GM21717 (cell line): ENCODE results near the gene ALPK1.
"Not testable (repeated sequence)": the region's sequence is repeated elsewhere in the genome, so short reads cannot be mapped to it uniquely, and the experiment has no call there.

ENCODE experiments used
- ATAC-seq: cut with Tn5 transposase; IDR thresholded peaks from one replicate; pipeline ENCODE4 v1.9.1; 2021; ENCODE audit warnings: mild to moderate bottlenecking, moderate library complexity; ENCODE audit not compliant: unreplicated experiment

The ALPK1 gene

DNA sequence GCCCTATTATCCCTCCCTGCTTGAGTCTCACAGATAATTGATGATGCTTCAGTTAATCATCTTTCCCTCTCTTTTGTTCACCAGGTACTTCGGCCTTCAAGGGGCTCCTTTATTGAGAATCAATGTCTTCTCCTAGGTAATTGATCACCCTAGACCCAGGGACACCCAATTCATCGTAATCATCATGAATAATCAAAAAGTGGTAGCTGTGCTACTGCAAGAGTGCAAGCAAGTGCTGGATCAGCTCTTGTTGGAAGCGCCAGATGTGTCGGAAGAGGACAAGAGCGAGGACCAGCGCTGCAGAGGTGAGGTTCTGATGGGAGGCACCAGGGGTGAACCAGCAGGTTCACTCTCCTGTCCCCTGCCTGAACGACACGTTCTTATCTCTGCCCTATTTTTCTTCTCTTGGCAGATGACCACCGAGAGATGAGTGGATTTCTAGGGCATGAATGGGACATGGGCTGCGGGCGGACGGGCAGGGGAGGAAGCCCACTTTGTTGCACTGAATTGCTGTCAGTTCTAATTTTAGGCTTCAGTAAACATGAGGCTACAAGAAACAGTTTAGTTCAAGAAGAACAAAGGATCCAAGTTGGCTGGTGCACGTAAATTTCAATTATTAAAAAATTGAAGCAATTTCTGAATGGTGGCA lies 80.5 kb downstream of the ALPK1 start:
- no peak for ATAC-seq

DNA sequence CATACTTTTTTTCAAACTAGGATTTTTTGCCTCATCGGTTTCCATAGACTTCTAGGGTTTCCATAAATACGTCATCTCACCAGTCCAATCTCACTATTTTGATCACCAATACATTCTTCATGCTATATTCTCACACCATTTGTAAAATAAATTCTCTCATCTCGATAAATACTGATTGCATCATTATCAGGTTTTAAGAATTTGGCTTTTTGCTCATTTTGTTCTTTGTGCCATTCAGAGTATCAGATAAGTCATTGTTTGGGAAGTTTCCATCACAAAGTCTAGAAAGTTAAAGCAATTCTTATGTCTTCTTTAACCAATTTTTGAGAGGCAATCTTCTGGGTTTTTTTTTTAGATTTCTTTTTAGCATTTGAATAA lies 81.1 kb downstream of the ALPK1 start:
- no peak for ATAC-seq

DNA sequence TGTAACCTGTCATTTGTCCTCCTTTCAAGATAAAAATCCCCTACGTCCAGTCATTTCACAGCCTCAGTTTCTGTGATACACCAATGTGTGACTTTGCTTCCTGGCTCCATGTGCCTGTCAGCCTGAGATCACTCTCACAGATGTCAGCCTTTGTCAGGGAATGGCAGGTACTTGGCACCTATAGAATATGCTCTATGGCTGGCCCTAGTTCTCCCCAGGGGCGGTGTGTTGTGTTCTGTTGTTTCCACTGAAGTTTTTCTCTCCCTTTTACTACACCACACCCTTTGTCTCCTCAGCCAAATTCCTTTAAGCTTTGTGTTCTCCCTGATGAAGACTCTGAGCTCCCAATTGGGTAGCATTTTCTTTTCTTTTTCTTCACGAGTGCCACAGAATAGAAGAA lies 81.7 kb downstream of the ALPK1 start:
- ATAC-seq = no peak

DNA sequence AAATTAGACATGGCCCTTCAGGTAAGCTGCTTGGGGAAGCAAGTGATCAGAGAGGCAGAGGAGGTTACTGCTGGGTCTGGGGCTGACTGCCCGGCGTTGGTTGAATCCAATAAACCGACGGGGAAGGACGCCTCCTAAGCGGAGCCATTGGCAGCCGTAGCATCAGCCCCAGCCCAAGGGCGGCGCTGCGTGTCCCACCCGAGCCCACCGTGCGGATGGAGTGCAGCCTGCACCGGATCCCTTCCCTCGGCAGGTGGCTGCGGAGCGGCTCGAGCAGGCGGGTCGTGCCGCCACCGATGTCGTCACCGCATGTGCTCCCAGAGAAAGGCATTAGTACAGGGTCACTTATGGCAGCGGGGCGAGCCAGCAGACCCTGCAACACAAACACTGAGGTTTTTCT lies 82.1 kb downstream of the ALPK1 start:
- no peak for ATAC-seq

DNA sequence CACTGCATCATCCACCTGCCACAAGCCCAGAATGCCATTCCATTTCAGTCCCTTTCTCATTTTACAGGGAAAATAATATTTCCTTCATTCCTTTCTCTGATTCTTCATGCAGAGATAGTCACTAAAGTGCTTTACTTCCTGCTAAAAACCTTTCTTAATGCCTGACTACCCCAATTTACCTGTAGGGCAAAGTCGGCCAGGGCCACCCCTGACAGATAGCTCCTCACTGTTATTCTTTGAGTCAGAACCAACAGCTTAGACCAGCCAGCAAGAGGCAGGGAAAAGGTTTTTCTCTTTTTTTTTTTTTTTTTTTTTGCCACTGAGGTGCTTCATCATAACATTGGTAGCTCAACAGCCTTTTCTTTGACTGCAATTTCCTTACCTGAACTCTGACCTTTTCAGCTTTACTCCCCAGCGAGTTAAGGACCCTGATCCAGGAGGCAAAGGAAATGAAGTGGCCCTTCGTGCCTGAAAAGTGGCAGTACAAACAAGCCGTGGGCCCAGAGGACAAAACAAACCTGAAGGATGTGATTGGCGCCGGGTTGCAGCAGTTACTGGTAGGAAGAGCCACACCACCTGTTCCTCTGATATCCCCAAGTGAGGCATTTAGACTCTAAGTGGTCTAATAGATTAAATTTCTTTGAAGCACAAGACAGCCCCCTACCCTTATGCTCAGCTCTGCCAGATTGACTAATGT lies 85.0 kb downstream of the ALPK1 start:
- no peak for ATAC-seq

DNA sequence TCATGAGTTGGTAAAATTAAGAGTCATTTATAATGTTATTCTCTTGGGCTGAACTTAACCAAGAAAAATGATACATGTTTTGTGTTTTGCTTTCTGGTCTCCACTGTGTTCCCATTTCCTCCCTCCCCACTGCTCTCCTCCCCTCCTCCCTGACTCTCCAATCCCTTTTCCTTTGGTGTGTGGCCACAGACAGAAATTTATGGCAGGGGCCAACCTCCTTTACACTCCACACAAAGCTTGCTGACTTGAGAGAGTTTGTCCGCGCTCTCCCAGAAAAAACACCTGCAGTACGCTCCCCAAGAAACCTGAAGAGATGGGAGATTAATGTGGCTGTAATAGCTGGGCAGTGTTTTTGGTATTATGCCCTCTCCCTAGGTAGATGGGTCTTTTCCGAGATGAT lies 88.9 kb downstream of the ALPK1 start:
- no peak for ATAC-seq

DNA sequence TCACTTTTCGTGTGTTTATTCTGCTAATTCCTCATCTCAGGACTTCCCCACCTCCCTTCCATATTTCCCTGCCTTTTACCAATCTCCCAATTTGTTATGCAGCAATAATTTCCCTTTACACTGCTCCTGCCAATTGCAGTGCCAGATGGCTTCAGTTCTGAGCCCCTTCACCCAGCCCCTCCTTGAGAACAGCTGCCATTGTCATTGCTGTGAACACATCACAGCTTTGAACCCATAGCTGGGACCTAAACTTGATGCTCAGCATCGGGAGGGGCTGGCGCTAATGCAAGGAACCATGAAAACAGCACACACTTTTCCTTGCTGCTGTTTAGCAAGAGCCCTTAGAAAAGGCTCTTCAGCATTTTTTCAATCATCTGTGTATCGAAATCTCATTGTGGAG lies 104.9 kb downstream of the ALPK1 start:
- no peak for ATAC-seq

DNA sequence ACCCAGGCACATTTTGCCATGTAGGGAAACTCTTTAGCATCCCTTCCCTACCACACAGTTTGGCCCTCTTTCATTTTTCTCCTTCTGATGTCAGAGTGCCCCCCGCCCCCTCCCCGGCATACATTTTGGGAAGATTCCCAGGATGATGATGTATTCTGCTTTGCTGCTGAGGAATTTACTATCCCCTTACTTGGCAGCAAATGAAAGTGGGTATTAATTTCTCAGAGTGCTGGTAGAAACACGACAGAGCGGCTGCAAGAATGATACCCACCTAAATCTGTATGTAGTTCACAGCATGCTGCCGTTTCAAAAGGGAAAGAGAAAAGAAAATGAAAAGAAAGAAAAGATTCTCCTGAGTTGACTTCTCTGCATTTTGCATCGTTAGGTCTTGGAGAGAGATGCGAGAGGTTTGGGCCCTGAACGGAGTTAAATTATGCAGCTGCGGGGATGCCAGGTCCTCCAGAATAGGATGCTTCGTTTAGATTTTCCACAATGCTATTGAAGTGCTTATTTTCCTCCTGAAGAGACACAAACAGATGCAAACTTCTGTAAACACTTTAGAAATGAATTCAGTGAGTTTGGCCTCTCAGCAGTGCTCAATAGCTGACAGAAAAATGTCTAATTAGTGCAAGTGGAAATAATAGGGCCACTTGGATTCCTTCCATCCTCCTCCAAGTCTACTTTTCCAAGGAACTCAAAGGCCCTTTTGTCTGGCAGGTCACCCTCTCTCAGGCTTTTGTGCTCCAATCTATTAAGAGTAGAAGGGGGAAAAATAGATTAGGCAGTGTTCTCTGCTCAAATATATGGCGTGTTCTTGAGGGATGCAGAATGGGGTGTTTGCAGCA lies 106.2 kb downstream of the ALPK1 start:
- ATAC-seq = no peak

DNA sequence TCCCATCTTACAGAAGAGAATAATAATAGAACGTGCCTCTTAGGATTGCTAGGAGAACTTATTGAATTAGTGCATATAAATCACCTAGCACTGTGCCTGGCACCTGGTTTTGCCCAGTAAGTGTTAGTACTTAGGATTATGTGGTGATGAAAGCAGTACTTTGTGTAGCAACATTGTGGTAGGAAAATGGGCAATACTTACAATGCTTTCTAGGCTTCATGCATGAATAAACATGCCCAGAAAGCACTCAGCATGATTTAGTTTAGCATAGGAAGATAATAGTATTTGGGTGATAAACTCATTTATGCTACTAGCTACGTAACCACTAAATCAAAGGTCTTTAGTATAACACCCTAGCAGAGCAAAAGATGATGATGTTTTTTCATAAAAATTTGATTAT lies 113.2 kb downstream of the ALPK1 start:
- ATAC-seq = no peak

DNA sequence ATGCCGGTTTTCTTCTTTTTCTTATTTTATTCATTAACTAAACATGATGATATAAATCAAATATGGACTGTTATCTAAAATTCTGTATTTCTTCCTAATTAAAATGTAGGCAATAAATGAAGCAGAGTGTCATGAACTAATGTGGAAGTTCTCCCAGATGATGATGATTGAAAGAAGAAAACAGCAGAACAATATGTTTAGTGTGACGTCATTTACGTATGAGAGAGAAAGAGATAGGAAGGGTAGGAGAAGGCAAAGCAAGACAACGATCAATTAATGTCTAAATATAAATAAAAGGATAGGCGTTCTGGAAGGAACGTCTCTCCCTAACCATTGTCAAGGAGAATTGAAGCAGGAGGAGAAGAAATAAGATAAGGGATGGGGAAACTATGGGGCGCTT lies 113.6 kb downstream of the ALPK1 start:
- no peak for ATAC-seq

DNA sequence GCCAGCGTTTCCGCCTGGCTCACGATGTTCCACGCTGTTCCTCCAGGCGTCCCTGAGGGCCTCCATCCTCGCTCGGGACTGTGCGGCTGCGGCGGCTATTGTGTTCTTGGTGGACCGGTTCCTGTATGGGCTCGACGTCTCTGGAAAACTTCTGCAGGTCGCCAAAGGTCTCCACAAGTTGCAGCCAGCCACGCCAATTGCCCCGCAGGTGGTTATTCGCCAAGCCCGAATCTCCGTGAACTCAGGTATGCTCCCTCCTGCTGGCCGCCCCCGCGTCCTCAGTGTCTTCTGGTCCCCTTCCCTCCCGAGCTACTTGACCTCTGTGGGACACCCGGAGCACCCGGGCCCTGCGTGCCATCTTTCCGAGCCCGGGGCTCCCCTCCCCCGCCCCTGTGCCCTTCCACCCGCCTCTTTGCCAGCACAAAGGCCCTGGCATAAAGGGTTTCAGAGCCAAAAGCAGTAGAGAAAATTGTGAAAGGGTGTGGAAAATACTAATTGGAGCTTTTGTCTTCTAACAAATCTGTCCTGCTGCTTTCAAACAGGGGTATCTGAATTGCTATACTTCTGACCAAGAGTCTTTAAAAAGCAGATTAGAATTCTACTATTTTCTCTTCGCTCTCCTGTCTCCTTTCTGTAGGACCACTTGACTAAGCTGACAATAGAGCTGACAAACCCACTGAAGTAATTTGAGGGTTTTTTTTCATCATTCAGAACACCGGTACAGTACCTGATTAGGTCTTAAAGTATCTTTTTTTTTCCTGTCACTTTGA lies 114.8 kb downstream of the ALPK1 start:
- ATAC-seq = no peak

DNA sequence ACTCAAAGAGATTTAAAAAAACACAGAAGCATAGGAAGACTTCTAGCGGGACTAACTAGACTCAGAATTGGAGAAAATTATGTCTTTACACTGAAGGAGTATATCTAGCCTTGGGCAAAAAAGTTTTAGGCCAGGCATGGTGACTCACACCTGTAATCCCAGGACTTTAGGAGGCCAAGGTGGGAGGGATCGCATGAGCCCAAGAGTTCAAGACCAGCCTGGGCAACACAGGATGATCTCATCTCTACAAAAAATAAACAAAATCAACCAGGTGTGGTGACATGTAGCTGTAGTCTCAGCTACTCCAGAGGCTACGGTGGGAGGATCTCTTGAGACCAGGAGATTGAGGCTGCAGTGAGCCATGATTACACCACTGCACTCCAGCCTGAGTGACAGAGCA lies 119.3 kb downstream of the ALPK1 start:
- no peak for ATAC-seq

DNA sequence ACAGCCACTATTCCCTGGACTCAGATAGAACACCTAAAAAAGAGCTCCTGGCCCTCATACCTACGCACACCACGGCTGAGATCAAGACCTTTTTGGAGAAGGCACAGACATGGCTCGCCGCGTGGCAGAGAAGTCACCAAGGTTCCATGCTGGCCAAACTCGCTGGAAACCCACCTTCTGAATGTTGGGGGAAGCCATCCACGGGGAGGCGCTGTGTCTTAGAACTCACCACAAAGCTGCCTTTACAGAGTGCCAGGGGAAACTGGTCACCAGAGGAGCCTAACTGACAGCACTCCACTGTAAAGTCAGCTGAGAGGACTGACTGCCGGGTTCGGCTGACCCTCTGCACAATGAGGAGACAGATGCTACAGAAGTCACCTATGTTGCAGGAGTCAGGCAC lies 120.9 kb downstream of the ALPK1 start:
- ATAC-seq = no peak

DNA sequence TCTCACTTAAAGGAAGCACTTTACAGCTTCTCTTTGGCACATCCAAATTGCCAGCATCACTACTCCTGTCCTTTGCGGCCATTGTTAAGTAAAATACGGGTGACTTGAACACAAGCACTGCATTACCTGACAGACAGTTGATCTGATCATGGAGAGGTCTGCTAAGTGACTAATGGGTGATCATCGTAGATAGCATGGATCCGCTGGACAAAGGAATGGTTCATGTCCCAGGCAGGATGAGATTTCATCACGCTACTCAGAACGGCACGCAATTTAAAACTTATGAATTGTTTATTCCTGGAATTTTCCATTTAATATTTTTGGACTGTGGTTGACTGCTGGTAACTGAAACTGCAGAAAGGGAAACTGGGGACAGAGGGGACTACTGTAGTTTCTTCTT lies 124.7 kb downstream of the ALPK1 start:
- no peak for ATAC-seq

DNA sequence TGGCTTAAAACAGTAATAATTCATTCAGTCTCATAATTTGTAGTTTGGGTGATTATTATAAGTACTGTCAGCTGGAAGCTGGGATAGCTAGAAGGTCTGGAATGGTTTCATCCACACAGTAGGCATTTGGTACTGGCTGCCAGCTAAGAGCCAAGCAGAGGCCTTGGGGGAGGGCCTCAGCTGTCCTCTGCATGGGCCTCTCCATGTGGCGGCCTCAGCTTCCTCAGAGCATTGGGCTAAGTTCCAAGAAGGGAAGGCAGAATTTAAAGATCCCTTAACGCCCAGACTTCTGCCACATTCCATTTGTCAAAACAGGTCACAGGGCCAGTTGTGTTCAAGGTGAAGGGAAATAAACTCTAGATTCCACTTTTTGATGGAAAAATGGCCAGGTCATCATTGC lies 125.5 kb downstream of the ALPK1 start:
- no peak for ATAC-seq

DNA sequence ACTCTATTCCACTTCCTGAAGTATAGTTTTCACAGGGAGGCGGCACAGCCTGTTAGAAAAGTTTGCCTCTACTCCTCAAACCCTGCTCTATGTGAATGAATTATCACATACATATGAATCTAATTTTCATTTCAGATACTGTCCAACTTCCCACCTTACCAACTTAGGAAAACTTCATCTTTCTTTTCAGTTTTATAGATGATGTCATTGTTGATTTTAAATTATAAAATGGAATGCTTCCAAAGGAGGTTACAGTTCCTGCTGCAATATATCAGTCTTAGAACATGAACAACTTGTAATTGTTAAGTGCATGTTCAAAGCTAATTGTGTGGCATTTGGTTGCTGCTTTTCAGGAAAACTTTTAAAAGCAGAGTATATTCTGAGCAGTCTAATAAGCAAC lies 126.4 kb downstream of the ALPK1 start:
- no peak for ATAC-seq

DNA sequence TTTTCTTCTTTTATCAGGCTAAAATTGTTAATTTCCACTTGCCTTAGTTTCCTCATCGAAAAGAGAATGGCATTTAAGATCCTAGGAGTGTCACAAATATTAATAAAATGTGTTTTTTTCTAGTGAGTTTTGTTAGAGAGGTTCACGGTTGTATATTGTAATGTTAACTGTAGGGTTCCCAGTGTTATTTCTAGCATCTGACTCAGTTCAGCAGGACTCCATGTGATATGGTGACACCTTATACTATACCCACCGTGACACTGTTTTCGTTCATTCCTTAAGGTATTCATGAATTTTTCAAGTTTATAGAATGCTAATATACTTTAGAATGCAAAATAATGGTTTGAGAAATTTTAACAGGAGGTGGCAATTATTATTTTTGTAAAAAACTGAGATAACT lies 128.7 kb downstream of the ALPK1 start:
- ATAC-seq = no peak

DNA sequence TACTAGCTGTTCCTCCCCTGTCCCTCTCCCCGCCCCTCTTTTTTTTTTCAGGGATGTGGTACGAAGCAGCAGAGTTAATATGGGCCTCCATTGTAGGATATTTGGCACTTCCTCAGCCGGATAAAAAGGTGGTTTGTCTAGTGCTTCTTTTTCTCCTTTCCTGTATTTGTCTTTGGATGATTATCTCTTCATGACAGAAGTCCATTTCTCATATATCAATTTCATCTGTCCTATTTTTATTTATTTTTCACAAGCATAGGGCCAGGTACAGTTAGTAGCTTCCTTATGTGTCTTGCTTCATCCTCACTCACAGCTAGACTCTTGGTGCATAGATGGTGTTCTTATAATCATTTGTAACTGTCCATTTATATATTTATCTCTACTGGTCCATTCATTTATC lies 129.2 kb downstream of the ALPK1 start:
- no peak for ATAC-seq

DNA sequence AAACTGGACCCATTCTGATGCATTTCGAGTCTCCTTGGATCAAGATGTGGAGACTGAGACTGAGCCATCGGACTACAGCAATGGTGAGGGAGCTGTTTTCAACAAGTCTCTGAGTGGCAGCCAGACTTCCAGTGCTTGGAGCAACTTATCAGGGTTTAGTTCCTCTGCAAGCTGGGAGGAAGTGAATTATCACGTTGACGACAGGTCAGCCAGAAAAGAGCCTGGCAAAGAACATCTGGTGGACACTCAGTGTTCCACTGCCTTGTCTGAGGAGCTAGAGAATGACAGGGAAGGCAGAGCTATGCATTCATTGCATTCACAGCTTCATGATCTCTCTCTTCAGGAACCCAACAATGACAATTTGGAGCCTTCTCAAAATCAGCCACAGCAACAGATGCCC lies 134.0 kb downstream of the ALPK1 start:
- no peak for ATAC-seq

DNA sequence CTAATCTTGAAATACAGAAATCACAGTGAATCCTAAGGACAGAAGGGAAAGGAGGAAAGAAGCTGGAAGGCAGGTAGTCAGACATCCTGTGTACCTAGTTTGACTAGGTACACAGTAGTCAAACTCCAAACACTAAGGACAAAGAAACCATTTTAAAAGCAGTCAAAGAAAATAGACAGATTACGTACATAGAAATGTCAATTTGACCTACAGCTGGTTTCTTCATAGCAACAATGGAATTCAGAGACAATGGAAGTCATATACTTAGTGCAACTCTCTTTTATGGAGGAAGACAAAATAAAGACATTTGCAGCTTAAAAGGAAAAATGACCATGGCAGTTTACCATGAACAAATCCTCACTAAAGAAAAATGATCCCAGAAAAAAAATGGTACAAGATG lies 139.8 kb downstream of the ALPK1 start:
- ATAC-seq = no peak

DNA sequence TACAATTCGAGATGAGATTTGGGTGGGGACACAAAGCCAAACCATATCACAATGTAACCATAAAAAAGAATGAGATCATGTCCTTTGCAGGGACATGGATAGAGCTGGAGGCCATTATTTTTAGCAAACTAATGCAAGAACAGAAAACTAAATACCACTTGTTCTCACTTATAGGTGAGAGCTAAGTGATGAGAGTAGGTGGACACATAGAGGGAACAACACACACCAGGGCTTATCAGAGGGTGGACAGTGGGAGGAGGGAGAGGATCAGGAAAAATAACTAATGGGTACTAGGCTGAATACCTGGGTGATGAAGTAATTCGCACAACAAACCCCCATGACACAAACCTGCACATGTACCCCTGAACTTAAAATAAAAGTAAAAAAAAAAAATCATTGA lies 145.1 kb downstream of the ALPK1 start:
- not testable (repeated sequence) for ATAC-seq
